HG02571 (cell line): ENCODE results near the gene DUS2.
A peak's percentile ranks its signal among the peaks of the same experiment; 100 is the strongest.

ENCODE experiments used
- ATAC-seq: cut with Tn5 transposase; IDR thresholded peaks from one replicate; pipeline ENCODE4 v1.9.1; 2021; ENCODE audit warnings: mild to moderate bottlenecking, moderate library complexity; ENCODE audit not compliant: unreplicated experiment

The DUS2 gene

DNA sequence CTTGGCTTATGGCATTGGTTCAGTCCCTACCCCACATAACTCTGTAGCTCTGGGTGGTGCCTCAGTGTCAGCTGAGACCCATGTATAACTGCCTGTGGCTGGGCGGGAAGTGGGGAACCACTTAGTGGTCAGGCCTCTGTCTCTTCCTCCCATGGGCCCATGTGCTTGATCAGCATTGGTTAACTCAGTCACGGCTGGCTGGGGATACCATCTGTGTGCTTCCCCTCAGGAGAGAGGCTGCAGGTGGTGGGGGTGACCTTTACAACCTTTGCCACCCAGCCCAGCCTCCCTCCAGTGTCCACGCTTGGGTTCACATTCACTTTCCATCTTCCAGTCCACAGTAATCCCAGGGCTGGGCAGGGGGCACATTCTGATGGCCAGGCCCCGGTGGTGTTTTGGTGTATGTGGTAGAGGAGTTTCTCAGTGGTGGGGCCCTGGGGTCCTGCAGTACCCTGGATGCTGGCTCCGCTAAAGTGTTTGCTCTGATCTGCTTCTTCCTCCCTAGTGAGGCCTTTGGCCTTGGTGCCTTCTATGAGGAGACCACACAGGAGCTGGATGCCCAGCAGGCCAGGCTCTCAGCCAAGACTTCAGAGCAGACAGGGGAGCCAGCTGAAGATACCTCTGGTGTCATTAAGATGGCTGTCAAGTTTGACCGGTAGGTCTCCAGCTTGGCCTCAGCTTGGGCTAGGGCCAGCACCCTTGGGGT lies 51.9 kb downstream of the DUS2 start:
- ATAC-seq = peak; percentile 70

GRCh38 chr16:68075980-68076379 lies 52.9 kb downstream of the DUS2 start:
- ATAC-seq = no peak

GRCh38 chr16:68076560-68076959 lies 53.5 kb downstream of the DUS2 start:
- no peak for ATAC-seq

- ATAC-seq = no peak
Measured at GRCh38 chr16:68077866-68078700, 55.0 kb downstream of the DUS2 start.

DNA sequence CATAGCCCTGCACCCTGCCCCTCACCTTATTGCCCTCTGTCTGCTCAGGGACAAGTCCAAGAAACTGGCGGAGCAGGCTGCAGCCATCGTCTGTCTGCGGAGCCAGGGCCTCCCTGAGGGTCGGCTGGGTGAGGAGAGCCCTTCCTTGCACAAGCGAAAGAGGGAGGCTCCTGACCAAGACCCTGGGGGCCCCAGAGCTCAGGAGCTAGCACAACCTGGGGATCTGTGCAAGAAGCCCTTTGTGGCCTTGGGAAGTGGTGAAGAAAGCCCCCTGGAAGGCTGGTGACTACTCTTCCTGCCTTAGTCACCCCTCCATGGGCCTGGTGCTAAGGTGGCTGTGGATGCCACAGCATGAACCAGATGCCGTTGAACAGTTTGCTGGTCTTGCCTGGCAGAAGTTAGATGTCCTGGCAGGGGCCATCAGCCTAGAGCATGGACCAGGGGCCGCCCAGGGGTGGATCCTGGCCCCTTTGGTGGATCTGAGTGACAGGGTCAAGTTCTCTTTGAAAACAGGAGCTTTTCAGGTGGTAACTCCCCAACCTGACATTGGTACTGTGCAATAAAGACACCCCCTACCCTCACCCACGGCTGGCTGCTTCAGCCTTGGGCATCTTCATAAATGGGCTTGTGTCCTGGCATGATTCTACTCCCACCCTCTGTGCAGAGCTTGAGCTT lies 55.8 kb downstream of the DUS2 start:
- no peak for ATAC-seq

- ATAC-seq = no peak
Measured at GRCh38 chr16:68079376-68079625, 56.2 kb downstream of the DUS2 start.

DNA sequence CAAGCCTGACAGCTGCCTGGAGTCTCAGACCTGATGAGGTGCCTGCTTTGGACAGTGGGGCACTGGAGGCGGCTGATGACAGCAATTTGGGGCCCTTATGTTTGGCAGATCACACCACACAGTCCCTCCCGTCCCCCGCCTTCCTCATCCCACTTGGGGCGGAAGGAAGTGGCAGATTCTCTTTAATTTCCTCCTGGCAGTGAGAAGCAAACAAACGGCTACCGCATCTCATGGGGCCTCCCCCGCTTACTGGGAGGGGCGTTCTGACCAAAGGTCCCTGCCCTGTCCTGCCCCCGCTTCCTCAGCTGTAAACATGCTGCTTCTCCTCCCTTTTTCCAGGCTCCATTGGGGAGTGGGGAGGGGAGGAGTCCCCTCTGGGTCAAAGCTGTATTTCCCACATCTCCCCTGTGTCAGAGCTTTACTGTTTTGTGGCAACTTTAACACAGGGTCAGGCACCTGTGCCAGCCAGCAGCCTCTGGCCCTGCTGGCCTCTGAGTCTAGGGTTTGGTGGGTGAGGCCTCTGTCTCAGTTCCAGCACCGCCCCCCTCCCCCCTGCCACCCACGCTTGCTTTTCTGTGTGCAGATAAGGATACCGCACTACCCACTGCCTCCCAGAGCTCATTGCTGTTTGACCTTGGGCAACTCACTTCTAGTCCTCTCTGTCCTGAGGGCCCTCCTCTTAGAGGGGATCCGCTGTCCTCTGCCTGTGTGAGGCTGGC lies 56.7 kb downstream of the DUS2 start:
- no peak for ATAC-seq

GRCh38 chr16:68081861-68082628 lies 59.0 kb downstream of the DUS2 start:
- ATAC-seq = no peak

DNA sequence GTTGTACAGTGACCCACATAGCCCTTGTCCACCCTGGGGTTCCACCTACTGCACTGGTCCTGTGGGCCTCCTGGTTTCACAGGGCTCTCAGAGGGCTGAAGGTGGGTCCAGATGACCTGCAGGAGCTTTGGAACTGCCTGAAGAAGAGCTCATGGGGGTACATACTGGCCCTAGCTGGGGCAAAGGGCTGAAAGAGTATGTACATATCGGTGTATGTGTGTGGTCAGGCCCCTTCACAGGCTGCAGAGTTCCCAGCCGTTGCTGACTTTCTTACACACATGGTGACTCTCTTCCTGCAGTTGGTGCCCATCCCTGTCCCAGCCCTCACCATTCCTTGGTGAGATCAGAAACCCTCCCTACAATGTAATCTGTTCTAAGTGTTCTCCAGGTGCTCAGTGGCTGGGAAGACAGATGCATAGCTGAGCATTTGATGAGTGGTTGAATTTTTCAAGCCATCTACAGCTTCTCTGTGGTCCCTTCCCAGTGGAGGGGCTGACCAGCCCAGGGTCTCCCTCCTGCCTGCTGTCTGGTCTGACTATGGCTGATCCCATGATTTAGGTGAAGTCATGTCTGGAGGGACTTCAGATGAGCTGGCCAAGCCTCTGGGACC lies 59.6 kb downstream of the DUS2 start:
- ATAC-seq = no peak

DNA sequence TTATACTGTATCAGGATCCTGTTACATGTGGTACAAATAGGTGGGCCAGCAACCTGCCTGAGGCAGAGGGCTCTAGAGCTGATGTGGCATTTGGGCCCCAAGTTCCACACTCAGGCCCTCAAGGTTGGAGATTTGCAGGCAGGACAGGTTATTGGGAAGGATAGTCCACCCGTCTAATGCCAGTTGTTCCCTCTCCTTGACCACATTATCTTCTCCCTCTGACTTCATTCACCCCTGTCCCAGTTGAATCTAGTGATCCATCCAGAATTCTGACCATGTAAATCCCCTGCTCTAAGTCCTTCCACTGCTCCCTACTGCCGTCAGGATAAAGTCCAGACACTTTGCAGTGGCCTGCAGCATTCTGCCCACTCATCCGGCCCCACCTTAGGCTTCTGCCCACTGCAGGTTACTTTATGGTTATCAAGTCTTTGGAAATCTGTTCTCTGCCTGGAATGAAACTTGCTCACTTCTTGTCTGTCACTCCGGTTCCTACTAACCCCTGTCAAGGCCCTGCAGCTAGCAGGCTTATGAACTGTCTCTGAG lies 60.2 kb downstream of the DUS2 start:
- ATAC-seq = no peak

DNA sequence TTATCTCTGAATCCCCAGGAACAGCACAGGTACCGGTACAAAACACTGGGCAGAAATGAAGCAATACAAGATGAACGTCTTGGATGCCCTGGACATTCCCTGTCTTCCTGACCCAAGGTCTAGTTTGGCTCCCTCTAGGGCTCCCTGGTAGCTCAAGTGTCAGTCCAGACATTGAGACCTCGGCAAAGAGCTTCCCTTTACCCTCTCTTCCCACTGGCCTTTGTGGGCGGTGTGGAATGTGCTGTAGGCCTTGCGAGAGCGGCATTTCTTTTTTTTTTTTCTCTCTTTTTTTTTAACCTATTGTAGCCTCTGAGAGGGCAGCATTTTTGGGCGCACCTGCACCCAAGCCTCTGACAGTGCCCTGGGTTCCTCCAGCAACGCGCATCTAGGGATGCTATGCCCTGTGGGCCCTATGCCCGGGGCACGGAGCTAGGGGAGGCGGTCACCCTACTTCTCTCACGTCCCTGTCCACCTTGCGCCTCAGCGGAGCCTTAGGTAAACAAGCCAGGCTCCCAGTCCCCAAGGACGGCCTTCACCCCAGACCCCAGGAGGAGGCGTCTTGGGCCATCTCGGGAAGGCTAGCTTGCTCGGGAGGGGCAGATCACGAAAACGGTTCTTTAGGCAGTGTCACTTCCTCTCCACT lies 60.9 kb downstream of the DUS2 start:
- no peak for ATAC-seq

DNA sequence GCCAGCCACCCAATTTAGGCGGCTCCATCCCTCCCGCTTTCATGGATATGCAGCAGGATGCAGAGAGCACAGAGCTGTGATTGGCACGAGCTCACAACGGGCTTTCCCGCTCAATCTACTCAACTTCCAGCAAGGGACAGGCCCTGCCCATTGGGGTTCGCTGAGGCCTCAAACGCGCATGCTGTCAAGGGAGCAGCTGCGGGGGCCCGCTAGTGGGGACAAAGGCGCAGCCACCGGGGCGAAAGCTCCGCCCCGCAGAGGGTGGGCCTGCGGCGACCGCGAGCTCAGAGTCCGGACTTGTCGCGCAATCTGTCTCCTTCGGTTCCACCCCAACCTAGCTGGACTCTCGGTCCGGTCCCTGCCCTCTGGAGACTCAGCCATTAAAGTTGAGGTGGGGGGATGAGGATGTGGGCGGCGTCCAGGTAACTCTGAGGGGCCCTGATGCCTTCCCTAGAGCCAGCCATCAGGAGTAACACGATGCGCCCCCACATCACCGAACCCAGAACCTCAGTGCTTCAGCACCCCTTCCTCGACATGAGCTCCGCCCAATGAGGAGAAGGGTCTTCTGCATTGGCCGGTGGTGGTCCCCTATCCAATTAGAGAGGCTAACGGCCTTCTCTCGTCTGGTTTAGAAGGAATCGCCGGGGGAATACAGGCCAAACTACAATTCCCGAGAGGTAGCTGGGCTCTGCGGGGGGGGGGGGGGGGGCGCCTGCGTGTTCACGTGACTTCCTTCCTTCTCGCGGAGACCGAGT lies 61.6 kb downstream of the DUS2 start:
- ATAC-seq = peak; percentile 61

DNA sequence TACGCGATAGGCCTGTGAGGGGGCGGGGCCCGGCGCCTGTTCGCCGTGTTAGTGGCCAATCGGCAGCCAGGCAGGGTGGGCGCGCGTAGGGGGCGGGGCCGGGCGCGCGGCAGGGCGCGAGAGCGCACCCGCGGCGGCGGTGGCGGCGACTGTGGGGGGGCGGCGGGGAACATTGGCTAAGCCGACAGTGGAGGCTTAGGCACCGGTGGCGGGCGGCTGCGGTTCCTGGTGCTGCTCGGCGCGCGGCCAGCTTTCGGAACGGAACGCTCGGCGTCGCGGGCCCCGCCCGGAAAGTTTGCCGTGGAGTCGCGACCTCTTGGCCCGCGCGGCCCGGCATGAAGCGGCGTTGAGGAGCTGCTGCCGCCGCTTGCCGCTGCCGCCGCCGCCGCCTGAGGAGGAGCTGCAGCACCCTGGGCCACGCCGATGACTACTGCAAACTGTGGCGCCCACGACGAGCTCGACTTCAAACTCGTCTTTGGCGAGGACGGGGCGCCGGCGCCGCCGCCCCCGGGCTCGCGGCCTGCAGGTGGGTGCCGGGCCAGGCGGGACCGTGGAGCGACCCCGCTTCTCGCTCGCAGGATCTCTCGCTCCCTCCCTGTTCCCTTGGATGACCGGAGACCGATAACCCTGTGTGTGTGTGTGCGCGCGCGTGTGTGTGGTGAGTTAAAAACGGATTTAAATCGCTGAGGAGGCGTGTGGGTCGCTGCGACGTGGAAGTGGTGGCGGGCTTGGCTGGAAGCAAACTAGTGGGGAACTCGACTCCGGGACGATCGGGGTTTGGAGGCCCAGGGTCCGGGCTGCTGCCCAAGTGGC lies 62.4 kb downstream of the DUS2 start, which contains the start of gene NFATC3:
TSS of gene NFATC3 (plus strand) at position 112 of the 813 bp plus-strand sequence. CDS start at position 424, 312 bp downstream.
- ATAC-seq = peak; percentile 50

- no peak for ATAC-seq
Measured at GRCh38 chr16:68086336-68086841, 63.3 kb downstream of the DUS2 start.

- ATAC-seq = no peak
Measured at GRCh38 chr16:68086860-68087268, 63.8 kb downstream of the DUS2 start.

DNA sequence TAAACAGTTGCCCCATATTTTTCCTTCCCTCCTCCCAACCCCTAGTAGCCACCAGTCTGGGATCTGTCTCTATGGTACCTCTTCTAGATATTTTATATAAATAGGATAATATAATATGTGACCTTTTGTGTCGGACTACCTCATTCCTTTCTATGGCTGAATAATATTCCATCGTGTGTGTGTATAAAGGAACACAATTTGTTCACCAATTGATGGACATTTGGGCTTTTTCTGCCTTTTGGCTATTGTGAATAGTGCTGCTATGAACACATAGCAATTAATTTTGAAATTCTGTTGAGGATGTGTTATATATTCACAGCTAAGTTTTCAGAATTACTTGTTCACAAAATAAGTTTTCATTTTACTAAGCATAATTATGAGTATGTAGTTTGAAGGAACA lies 64.6 kb downstream of the DUS2 start:
- no peak for ATAC-seq

GRCh38 chr16:68088130-68088972 lies 65.3 kb downstream of the DUS2 start:
- no peak for ATAC-seq
